BJ (cell line): ENCODE measurements around the gene MCCD1. TPM values are rescaled to one million over a fixed set of nuclear protein-coding genes. Genes with fewer than 3 reads are reported as not detected.
A peak's percentile ranks its signal among the peaks of the same experiment; 100 is the strongest.

ENCODE experiments used
- CTCF ChIA-PET: fragments of 350-600 bp; formaldehyde crosslinking; extraction: SDS; loops from one replicate; lab custom pipeline; 2021; ENCODE audit warnings: antibody characterized with exemption, inconsistent platforms; lab: Yijun Ruan, JAX
- POLR2A ChIA-PET: fragments of 300-600 bp; sonication (Branson Sonifier 250); formaldehyde crosslinking; extraction: SDS; loops from one replicate; lab custom pipeline; 2021; ENCODE audit warnings: antibody characterized with exemption; lab: Charles Lee
- DNase-seq: peaks from one replicate; pipeline ENCODE4 v3.0.0-alpha.2; 2011; ENCODE audit warnings: low read depth
- H3K27me3 ChIP-seq: 2 replicates; pipeline ENCODE4 v1.6.0; 2011; ENCODE audit warnings: low read length; ENCODE audit not compliant: control insufficient read depth, insufficient read depth
- H3K36me3 ChIP-seq: 2 replicates; pipeline ENCODE4 v1.5.1; 2011; ENCODE audit warnings: low read length; ENCODE audit not compliant: control insufficient read depth, insufficient read depth
- H3K4me3 ChIP-seq: 2 replicates; pipeline ENCODE4 v1.5.1; 2011; ENCODE audit warnings: low read depth, mild to moderate bottlenecking, control low read depth, low read length
- polyA plus RNA-seq: library from polyadenylated mRNA; depleted of rRNA; stranded (reverse); fragments of >200 nt; gene quantifications from 2 replicates; pipeline ENCODE4 v1.2.3, GENCODE V29; 2011
- TF ChIP-seq, protein P1 (sequence below): IDR thresholded peaks from 2 replicates; pipeline ENCODE4 v1.5.1; 2011; ENCODE audit warnings: low read depth, mild to moderate bottlenecking, control low read depth, inconsistent platforms, low read length, moderate library complexity; ENCODE audit not compliant: insufficient read depth

The MCCD1 gene
- polyA plus RNA-seq, 1 experiment, result not detected

DNA sequence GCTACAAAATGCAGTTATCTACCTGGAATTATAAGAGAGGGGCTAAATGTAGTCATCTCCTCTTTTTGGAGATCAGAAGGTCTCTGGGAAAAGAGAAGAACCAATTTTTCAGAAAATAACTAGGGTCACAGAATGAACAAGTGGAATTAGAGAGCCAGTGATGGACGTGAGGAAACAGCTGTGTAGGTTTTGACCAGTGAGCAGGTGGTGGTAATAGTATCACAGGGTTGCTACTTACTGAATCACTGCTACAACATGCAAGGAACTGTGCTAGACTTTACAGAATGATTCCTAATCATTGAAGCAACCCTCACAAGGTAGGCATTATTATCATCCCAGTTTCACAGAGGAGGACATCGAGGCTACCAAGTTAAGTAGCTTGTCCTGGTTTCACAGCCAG, 15.9 kb downstream of the MCCD1 start:
- DNase-seq, result no peak
- POLR2A ChIA-PET, result no interaction called here

DNA sequence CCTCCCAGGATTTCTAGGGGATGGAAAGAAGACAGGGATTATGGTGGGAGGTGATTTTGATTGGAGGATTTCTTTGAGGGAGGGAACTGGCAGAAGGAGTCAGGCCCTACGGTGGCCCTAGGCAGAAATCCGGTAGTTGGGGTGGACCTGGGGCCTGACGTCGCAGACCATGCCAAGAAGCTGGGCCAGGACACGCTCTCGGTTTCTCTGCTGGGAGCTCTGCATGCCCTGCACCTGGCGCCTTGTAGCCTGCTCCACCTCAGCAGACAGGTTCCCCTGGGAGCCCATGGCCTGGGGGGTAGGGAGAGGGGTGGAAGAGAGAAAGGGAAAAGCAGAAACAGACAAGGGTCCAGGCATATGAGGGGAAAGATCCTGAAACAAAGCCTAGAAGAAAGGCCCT, 16.5 kb downstream of the MCCD1 start:
- DNase-seq, result no peak
- Histone ChIP-seq H3K4me3 (no peak overlapping the region), H3K36me3 (no peaks in the 10 kb centered on the region), H3K27me3 (no peaks in the 10 kb centered on the region)
- TF ChIP-seq, protein P1, sequence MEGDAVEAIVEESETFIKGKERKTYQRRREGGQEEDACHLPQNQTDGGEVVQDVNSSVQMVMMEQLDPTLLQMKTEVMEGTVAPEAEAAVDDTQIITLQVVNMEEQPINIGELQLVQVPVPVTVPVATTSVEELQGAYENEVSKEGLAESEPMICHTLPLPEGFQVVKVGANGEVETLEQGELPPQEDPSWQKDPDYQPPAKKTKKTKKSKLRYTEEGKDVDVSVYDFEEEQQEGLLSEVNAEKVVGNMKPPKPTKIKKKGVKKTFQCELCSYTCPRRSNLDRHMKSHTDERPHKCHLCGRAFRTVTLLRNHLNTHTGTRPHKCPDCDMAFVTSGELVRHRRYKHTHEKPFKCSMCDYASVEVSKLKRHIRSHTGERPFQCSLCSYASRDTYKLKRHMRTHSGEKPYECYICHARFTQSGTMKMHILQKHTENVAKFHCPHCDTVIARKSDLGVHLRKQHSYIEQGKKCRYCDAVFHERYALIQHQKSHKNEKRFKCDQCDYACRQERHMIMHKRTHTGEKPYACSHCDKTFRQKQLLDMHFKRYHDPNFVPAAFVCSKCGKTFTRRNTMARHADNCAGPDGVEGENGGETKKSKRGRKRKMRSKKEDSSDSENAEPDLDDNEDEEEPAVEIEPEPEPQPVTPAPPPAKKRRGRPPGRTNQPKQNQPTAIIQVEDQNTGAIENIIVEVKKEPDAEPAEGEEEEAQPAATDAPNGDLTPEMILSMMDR, result no peak
- ChIA-PET POLR2A (no interaction called here), CTCF (interaction anchor here (1.0 to 17.0 kb wide), 5 partner anchors 23 to 108 kb away, joined by 3 to 433 read pairs (median 4); partner anchors contain the start of genes LST1, LTB and NCR3)

More for the DNA sequence above, 15.9 kb downstream of the MCCD1 start:
- no peak overlapping the region for H3K4me3 ChIP-seq
- TF ChIP-seq, protein P1, result no peak
- CTCF ChIA-PET, result interaction anchor here (1.7 to 17.0 kb wide), 3 partner anchors 24 to 53 kb away, joined by 3 to 433 read pairs (median 156); partner anchors contain the start of genes LST1, LTB and NCR3
- peaks cover 3% of the 10 kb centered on the region for H3K36me3 ChIP-seq
- no peaks in the 10 kb centered on the region for H3K27me3 ChIP-seq

DNA sequence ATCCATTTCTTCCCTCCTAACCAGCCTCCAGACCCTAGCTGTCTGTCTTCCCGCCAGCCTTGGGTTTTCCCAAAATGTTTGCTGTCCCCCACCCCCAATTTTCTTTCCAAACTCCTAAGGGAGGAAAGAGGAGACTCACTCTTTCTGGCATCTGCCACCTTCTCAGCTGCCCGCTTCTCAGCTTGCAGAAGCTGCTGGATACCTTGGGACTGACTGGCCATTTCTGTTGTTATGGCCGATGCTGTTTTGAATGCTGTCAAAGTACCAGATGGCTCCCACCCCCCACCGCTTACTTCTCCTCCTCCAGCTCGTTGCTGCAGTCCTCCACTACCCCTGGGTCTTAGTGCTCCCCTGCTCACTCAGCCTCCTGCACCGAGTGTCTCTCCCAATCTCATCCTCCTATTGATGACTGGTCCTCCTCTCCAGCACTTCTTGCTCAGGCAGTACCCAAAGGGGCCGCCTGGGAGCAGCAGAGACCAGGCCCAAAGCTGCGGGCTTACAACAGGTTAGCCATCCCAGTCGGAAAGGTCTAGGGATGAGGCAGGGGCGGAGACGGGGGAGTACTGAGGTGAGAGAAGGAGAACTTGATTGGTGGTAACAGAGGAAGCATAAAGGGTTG, 17.7 kb downstream of the MCCD1 start, which contains the start of gene ATP6V1G2:
Gene ATP6V1G2 (minus strand): TSS at position 270 of the 619 bp plus-strand sequence. CDS start 49 bp downstream, at position 221.
- TF ChIP-seq, protein P1, result peak; percentile 100
- DNase-seq, result peak; percentile 62
- Histone ChIP-seq H3K4me3 (peak within 1 kb of the TSS; percentile 50), H3K27me3 (no peaks in the 10 kb centered on the region), H3K36me3 (peaks cover 3% of the 10 kb centered on the region; the same call in 1 of the 2 replicates)
- CTCF ChIA-PET, result interaction anchor here (0.6 to 17.0 kb wide), 26 partner anchors 11 to 932 kb away, joined by 3 to 433 read pairs (median 4); partner anchors contain the start of genes C6orf47, LST1, LTB and MCCD1
- POLR2A ChIA-PET, result no interaction called here

GRCh38 chr6:31546958-31547726, 18.4 kb downstream of the MCCD1 start, which contains the start of gene NFKBIL1:
Gene NFKBIL1, plus strand, starts transcription at chr6:31547608. Its CDS starts 87 bp downstream, at chr6:31547695.
- peak; percentile 90 for DNase-seq
- H3K4me3 ChIP-seq, result peak within 1 kb of the TSS; percentile 50
- POLR2A ChIA-PET, result interaction anchor here (0.6 kb wide), 1 partner anchor 78 kb away, joined by 22 read pairs; no protein-coding TSS in a partner anchor
- TF ChIP-seq, protein P1, result no peak
- CTCF ChIA-PET, result interaction anchor here (0.5 to 17.0 kb wide), 23 partner anchors 12 to 933 kb away, joined by 3 to 433 read pairs (median 4); partner anchors contain the start of genes C6orf47, LST1, LTB and MCCD1
- H3K27me3 ChIP-seq, result no peaks in the 10 kb centered on the region
- peaks cover 3% of the 10 kb centered on the region; the same call in 1 of the 2 replicates for H3K36me3 ChIP-seq
